Suppressor macrophage (primary cell): ENCODE results near the gene PYGO2.
"Not testable (repeated sequence)": the region's sequence is repeated elsewhere in the genome, so short reads cannot be mapped to it uniquely, and the experiment has no call there.

Source experiments
- DNase-seq, 4 experiments: peaks; one replicate each; pipeline ENCODE4 v3.0.0-alpha.2; 2020 to 2022

The PYGO2 gene

GRCh38 chr1:154941333-154942013 lies 20.1 kb downstream of the PYGO2 start:
- no peak for DNase-seq

- DNase-seq = no peak
Observed at GRCh38 chr1:154940651-154941194, 20.9 kb downstream of the PYGO2 start.

DNA sequence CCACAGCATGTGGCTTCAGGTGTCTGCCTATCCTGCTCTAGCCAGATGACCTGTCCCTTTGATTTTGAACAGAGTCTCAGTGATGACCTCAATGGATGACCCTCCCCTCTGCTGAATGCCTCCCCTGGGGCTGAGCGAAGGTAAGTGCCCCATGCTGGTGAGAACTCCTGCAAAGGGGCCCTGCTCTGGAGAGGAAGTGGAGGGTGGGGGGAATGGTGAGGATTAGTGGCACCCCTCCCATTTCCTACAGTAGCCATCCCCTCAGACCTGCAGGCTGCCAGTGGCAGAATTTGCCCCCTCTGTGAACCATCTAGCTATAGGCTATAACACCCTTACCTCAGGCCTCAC lies 21.4 kb downstream of the PYGO2 start:
- DNase-seq = no peak

GRCh38 chr1:154938604-154939399 lies 22.8 kb downstream of the PYGO2 start:
- peak in 1 of 4 experiments; percentile 42 for DNase-seq

GRCh38 chr1:154937988-154938386 lies 23.6 kb downstream of the PYGO2 start:
- DNase-seq = no peak

DNA sequence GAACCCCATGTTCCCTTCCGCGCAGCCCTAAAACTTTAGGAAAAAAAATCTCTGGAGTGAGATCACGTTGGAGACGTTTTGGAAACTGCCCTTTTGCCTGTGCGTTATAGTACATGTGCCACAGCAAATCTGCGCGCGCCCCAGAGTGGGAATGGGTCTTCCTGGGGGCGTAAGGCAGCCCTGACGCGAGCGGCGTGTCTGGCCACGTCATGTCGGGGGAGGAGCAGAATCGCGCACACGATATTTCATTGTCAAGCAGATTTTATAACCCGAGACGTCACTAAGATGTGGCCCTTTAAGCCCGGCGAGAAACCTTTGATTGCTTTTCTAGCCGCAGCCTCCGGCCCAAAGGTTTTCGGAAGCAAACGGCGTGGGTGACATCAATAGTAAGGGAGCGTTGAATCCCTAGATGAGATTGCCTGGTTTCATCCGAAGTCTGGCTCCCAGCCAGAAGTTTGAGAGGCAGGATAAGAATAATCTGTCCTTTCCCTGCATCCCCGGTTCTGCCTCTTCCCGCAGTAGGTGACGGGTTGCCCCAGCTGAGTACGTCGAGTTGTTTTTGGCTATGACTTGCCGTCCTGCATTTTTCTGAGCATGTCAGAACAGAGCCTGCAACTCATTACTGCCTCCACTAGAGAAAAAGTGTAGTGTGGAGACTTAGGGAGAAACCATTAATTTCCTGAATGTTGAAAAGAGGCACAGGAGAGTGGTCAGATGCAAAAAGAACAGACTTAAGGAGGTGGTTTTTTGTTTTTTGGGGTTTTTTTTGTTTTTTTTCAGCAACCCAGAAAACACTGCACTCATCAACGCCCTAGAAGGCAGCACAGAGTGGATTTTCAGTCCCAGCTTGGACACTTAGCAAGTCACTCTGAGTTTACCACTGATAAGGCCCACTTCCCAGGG lies 24.2 kb downstream of the PYGO2 start:
- DNase-seq = peak; percentile 92 to 96 (median 96)

DNA sequence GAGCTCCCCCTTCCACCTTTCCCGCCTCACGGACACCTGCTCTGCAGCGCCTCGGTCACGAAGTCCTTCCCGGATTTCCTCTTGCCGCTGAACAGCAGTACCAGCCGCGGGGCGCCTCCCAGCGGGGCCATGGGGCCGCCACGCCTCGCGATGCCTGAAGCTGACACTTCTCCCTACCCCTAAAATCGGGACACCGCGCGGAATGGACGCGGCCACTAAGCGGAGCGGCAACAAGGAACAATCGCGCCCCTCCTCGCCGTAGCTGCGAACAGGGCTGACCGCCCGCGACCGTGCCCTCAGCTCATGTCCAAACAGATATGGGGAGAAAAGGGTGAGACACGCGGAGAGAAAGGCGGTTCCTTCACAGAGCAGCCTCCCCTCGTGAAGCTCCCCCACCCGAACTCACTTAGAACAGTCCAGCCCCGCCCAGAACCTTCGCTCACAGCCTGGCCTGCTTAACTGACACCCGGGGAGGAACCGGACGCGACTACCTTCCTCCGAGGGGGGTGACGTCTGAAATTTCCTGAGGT lies 25.0 kb downstream of the PYGO2 start, which contains the start of gene PMVK:
Gene PMVK (minus strand): TSS at position 165 of the 530 bp plus-strand sequence. CDS start 34 bp downstream, at position 131.
- DNase-seq = peak; percentile 95 to 98 (median 97)

DNA sequence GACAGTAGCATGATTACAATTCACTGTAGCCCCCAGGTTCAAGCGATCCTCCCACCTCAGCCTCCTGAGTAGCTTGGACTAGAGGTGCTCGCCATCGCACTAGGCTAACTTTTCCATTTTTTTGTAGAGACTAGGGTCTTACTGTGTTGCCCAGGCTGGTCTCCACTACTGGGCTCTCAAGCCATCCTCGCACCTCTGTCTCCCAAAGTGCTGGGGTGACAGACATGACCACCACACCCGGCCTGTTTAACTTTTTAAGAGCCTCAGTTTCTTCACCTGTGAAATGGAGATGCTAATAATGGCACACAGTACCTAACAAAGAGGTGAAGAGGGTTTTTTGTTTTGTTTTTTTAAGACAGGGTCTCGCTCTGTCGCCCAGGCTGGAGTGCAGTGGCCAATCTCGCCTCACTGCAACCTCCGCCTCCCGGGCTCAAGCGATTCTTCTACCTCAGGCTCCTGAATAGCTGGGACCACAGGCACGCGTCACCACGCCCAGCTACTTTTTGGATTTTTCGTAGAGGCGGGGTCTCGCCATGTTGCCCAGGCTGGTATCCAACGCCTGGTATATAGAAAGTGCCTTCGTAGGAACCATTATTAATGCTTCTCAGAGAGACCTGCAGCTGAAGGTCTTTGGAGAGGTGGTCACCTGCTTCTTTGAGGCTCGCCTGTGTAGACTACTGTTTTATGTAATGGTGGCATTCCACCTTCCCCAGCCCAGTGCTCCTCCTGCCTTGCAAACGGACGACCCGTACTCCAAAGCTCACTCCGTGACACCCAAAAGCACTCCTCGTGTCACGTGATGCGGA lies 25.6 kb downstream of the PYGO2 start:
- no peak for DNase-seq

DNA sequence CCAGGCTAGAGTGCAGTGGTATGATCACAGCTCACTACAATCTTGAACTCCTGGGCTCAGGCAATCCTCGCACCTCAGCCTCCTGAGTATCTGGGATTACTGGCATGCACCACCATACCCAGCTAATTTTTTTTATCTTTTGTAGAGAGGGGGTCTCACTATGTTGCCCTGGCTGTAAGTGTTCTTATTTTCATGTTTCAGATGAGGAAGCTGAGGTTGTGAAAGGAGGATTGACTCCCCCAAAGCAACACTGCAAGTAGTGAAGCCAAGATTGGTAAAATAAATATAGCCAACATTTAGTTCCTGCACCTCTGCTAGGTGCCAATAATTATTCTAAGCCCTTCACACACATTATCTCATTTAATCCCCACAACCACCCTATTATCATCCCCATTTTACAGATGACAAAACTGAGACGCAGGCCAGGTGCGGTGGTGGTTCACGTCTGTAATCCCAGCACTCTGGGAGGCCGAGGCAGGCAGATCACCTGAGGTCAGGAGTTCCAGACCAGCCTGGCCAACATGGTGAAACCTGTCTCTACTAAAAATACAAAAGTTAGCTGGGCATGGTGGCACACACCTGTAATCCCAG lies 27.1 kb downstream of the PYGO2 start:
- DNase-seq = no peak

- DNase-seq = no peak
Observed at GRCh38 chr1:154931940-154932487, 29.6 kb downstream of the PYGO2 start.

- DNase-seq = no peak
Observed at GRCh38 chr1:154926201-154926600, 35.4 kb downstream of the PYGO2 start.

- DNase-seq = peak; percentile 16 to 49 (median 38)
Observed at GRCh38 chr1:154925335-154926170, 36.0 kb downstream of the PYGO2 start.

DNA sequence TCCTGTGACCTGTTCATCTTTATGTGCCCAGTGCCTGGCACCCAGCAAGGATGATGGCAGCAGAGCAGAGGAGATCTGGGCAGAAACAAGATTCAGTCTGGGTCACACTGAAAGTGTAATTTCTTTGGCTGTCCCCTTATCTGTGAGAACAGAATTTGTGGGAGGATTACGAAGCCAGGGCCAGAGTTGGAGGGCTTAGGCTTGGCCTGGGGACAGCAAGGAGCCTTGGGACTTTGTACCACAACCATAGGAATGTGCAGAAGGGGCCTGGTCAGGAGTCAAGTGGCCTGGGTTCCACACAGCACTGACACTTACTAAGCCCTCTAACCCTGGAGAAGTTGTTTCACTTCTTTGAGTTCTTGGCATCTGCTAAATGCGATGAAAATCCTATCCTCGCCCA lies 37.9 kb downstream of the PYGO2 start:
- DNase-seq = no peak

DNA sequence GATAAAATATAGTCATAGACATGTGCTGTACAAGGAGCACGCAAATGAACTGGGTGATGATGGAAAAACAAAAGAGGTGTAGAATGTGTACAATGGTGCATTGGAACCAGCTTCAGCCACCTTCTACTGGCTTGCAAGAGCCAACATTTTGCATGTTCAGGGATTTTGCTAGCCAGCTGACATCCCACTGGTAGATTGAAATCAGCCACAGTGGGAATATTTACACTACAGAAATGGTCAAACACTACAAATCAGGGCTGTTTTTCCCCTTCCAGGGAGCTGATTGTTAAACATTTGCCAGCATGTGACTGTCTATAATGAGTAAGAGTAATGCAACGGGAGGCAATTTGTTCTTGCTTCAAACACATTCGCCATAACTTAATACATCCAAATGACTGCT lies 48.3 kb downstream of the PYGO2 start:
- no peak for DNase-seq

DNA sequence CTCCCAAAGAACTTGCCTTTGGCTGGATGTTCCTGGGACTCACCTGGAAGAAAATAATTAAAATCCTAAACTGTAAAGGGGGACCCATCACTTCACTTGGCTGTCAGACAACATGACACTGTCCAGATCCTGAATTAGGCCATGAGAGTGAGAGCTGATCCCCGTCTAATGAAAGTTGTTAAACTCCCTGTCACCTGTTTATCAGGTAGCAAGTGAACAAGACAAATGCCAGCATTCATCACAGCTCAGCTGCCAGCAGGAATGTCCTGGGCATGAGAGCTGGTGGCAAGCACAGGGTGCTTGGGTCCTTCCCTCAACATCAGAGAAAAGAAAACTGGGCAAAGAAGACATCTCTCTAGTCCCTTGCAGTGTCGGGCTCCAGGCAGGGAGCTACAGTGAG lies 48.8 kb downstream of the PYGO2 start:
- no peak for DNase-seq

DNA sequence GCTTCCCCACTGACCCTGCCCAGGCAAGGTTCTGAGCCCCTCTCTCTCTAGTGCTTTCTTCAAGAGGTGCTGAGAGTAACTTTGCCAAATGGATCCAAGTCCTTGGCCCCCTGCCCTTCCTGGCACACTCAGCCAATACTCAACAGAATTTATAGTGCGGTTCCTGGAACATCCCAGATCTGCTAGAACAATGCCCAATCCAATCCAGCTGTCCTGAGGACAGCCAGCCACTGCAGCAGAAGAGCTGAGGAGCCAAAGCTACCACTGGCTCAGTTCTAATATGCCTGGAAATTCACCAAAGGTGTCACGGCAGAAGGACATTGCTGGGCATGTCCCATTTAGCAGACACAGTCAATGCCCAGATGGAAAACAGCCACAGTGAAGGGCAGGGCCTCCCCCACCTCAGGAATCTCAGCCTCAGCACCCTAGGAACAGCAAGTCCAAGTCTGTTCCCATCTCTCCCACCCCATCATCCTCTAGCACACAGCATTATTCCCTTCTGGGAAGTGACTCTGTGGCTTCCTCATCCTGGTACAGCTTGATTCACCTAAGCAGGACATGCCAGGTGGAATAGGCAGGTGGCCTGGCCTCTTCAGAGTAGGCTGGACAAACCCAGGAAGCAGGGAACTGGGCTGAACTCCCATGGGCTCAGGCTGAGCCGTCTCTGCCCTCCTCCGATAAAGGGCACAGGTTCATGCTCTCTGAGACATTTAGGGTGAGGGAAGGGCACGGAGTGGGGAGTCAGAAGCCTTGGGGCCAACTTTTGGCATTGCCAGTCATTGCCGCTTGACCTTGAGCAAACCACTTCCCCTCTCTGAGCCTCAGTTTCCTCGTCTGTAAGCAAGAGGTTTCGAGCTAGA lies 49.7 kb downstream of the PYGO2 start:
- no peak for DNase-seq

DNA sequence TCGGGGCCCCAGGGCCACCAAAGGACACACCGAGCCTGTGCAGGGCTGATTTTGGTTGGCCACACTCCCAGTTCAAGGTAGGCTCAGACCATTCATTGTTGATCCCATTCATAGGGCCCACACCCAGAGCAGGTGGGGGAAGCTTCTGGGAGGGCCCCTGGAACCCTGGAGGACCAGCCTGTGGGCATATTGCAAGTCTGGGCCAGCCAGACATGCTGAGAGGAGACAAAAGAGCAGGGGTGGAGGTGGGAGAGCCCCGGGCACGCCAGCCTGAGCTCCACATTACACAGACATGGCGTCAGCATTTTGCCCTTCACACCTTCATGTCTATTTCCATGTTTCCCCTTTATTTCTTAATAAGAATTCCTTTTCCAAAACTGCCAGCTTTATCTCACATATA lies 50.7 kb downstream of the PYGO2 start:
- DNase-seq = no peak

- no peak for DNase-seq
Observed at GRCh38 chr1:154908937-154909336, 52.6 kb downstream of the PYGO2 start.

- not testable (repeated sequence) for DNase-seq
Observed at GRCh38 chr1:154908129-154908528, 53.5 kb downstream of the PYGO2 start.
